GM12878 (cell line): Measurements from ENCODE around the gene DCAF4. TPM values are rescaled to one million over a fixed set of nuclear protein-coding genes. Genes with fewer than 3 reads are reported as not detected.

Source experiments
- ATF7 ChIP-seq: fragments of 450-650 bp; IDR thresholded peaks from 2 replicates; pipeline ENCODE4 v1.6.1; 2016; ENCODE audit warnings: low read depth, mild to moderate bottlenecking
- BACH1 ChIP-seq: fragments of 450-650 bp; IDR thresholded peaks from 2 replicates; pipeline ENCODE4 v1.6.1; 2017; ENCODE audit warnings: mild to moderate bottlenecking, borderline replicate concordance
- BHLHE40 ChIP-seq, 2 experiments: fragments of 450-650 bp in 1 of 2; IDR thresholded peaks; 2 replicates each; pipeline ENCODE4 v1.6.1; 2011 to 2017; ENCODE audit warnings: low read depth in 2 of 2, borderline replicate concordance in 1 of 2, improper control_type of control experiment in 1 of 2, low read length in 1 of 2, mild to moderate bottlenecking in 1 of 2
- CREM ChIP-seq: IDR thresholded peaks from 2 replicates; pipeline ENCODE4 v1.6.1; 2014; ENCODE audit warnings: antibody characterized with exemption, low read depth
- ESRRA ChIP-seq: IDR thresholded peaks from 2 replicates; pipeline ENCODE4 v1.6.1; 2012; ENCODE audit warnings: mild to moderate bottlenecking, low read length, improper control_type of control experiment
- EZH2 ChIP-seq: IDR thresholded peaks from 2 replicates; pipeline ENCODE4 v1.6.1; 2012; ENCODE audit warnings: low read depth, mild to moderate bottlenecking, control low read depth, inconsistent platforms, low read length, borderline replicate concordance; ENCODE audit not compliant: control insufficient read depth
- MEF2B ChIP-seq: fragments of 450-650 bp; IDR thresholded peaks from 2 replicates; pipeline ENCODE4 v1.6.1; 2018; ENCODE audit warnings: mild to moderate bottlenecking, moderate library complexity; ENCODE audit not compliant: partially characterized antibody, poor library complexity, severe bottlenecking
- NR2C1 ChIP-seq: fragments of 450-650 bp; IDR thresholded peaks from 2 replicates; pipeline ENCODE4 v1.6.1; 2017; ENCODE audit warnings: antibody characterized with exemption, mild to moderate bottlenecking, moderate library complexity
- NR2F1 ChIP-seq: fragments of 450-650 bp; conservative IDR thresholded peaks from 2 replicates; pipeline ENCODE4 v1.6.1; 2017; ENCODE audit warnings: mild to moderate bottlenecking
- POLR2A ChIP-seq: IDR thresholded peaks from 2 replicates; pipeline ENCODE4 v1.6.1; 2011; ENCODE audit warnings: low read depth, mild to moderate bottlenecking, low read length
- RFX5 ChIP-seq: IDR thresholded peaks from 2 replicates; pipeline ENCODE4 v1.6.1; 2011; ENCODE audit warnings: low read depth, low read length, improper control_type of control experiment
- SP1 ChIP-seq: IDR thresholded peaks from one replicate; pipeline ENCODE4 v1.6.1; 2011; ENCODE audit warnings: low read depth, low read length
- SRF ChIP-seq, 2 experiments: IDR thresholded peaks; 2 replicates each; pipeline ENCODE4 v1.6.1; 2011; ENCODE audit warnings: low read depth in 2 of 2, low read length in 2 of 2, mild to moderate bottlenecking in 1 of 2, moderate library complexity in 1 of 2
- STAT3 ChIP-seq: IDR thresholded peaks from 2 replicates; pipeline ENCODE4 v1.6.1; 2011; ENCODE audit warnings: low read depth, low read length, improper control_type of control experiment
- TCF12 ChIP-seq: IDR thresholded peaks from 2 replicates; pipeline ENCODE4 v1.6.1; 2011; ENCODE audit warnings: low read depth, mild to moderate bottlenecking, low read length
- ZNF207 ChIP-seq: fragments of 450-650 bp; IDR thresholded peaks from 2 replicates; pipeline ENCODE4 v1.6.1; 2014; ENCODE audit warnings: antibody characterized with exemption, mild to moderate bottlenecking, borderline replicate concordance
- ZNF217 ChIP-seq: fragments of 450-650 bp; IDR thresholded peaks from 2 replicates; pipeline ENCODE4 v1.6.1; 2017; ENCODE audit warnings: antibody characterized with exemption, mild to moderate bottlenecking
- ZNF274 ChIP-seq: IDR thresholded peaks from one replicate; pipeline ENCODE4 v1.8.0; 2011; ENCODE audit not compliant: insufficient read length, insufficient read depth
- ZNF622 ChIP-seq: fragments of 450-650 bp; IDR thresholded peaks from 2 replicates; pipeline ENCODE4 v1.6.1; 2017; ENCODE audit warnings: mild to moderate bottlenecking, inconsistent platforms
- polyA plus RNA-seq, 11 experiments: library from polyadenylated mRNA; depleted of rRNA in 4 of 11; unstranded in 6 of 11; stranded (reverse) in 5 of 11; fragments of >200 nt; fragmentation: Nextera tagmentation in 4 of 11; fragmentation: Illumina TruSeq in 1 of 11; extraction: Ambion mirVana in 4 of 11; extraction: Trizol in 1 of 11; gene quantifications; 1 replicate in 1 of 11; 2 replicates in 10 of 11; pipeline versions ENCODE4 v1.2.1 to v1.2.3, GENCODE V29; 2011 to 2016; ENCODE audit warnings: inconsistent platforms in 2 of 11, missing spikeins in 2 of 11, low read depth in 1 of 11
- total RNA-seq, 4 experiments: library from RNA; depleted of rRNA in 3 of 4; stranded (reverse); fragments of >200 nt in 3 of 4; fragmentation: Illumina TruSeq in 1 of 4; extraction: Trizol in 1 of 4; gene quantifications; 2 replicates each; pipeline versions ENCODE4 v1.2.1 to v1.2.3, GENCODE V29; 2013 to 2021
- TF ChIP-seq, protein P1 (sequence below): fragments of 450-650 bp; IDR thresholded peaks from 2 replicates; pipeline ENCODE4 v1.6.1; 2017; ENCODE audit warnings: mild to moderate bottlenecking, moderate library complexity
- TF ChIP-seq, protein P2 (sequence below): fragments of 450-650 bp; IDR thresholded peaks from 2 replicates; pipeline ENCODE4 v1.6.1; 2016; ENCODE audit warnings: mild to moderate bottlenecking, moderate library complexity, borderline replicate concordance
- TF ChIP-seq, protein P3 (sequence below): fragments of 450-650 bp; IDR thresholded peaks from 2 replicates; pipeline ENCODE4 v1.6.1; 2014; ENCODE audit warnings: mild to moderate bottlenecking

DCAF4 gene
- total and polyA plus RNA-seq, 10 of the 15 experiments (the other 5 are each of a cell fraction or from before 2014, with no cell fraction given) = 2.6 to 51.1 (median 21.0) TPM

DNA sequence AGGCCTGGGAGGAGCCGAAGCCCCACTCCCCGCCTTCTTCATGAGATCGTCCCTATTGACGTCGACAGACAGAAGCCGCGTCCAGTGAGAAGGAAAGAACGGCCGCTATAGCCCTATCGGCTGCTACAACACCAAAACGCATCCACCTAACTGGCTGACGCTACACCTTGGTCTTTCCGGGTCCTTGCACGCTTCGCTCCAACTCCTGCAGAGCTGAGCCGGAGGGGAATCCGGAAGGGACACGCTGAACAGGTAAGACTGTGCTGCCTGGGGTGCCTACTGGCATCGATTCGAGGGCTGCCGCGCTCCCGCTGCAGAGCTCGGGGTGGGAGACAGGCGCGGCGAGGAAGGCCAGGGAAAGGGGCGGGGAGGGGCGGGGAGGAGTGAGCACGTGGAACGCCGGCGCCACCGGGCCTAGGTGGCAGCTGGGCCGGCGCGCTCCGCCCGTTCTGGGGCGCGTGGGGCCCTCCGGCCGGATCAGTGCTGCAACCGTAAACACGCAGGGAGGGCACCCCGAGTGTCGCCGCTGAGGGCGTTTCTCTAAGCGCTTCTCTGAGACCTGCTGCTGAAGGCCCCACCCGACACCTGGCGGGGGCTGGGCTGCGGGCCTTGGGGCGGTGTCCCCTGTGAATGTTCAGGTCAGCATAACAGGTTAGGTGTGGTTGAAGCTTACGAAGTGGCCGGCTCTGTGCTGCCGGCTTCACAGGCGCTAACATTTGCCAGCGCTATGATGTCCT lies at the start of gene DCAF4 (continued):
- TF ChIP-seq SP1 = peak; percentile 97
- TF ChIP-seq, protein P1, sequence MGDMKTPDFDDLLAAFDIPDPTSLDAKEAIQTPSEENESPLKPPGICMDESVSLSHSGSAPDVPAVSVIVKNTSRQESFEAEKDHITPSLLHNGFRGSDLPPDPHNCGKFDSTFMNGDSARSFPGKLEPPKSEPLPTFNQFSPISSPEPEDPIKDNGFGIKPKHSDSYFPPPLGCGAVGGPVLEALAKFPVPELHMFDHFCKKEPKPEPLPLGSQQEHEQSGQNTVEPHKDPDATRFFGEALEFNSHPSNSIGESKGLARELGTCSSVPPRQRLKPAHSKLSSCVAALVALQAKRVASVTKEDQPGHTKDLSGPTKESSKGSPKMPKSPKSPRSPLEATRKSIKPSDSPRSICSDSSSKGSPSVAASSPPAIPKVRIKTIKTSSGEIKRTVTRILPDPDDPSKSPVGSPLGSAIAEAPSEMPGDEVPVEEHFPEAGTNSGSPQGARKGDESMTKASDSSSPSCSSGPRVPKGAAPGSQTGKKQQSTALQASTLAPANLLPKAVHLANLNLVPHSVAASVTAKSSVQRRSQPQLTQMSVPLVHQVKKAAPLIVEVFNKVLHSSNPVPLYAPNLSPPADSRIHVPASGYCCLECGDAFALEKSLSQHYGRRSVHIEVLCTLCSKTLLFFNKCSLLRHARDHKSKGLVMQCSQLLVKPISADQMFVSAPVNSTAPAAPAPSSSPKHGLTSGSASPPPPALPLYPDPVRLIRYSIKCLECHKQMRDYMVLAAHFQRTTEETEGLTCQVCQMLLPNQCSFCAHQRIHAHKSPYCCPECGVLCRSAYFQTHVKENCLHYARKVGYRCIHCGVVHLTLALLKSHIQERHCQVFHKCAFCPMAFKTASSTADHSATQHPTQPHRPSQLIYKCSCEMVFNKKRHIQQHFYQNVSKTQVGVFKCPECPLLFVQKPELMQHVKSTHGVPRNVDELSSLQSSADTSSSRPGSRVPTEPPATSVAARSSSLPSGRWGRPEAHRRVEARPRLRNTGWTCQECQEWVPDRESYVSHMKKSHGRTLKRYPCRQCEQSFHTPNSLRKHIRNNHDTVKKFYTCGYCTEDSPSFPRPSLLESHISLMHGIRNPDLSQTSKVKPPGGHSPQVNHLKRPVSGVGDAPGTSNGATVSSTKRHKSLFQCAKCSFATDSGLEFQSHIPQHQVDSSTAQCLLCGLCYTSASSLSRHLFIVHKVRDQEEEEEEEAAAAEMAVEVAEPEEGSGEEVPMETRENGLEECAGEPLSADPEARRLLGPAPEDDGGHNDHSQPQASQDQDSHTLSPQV = no peak
- no peak for TF ChIP-seq ZNF207
- TF ChIP-seq ZNF274 = no peak
- TF ChIP-seq ATF7 = peak; percentile 22; the same call in 1 of the 2 replicates
- TF ChIP-seq EZH2 = no peak
- TF ChIP-seq, protein P2, sequence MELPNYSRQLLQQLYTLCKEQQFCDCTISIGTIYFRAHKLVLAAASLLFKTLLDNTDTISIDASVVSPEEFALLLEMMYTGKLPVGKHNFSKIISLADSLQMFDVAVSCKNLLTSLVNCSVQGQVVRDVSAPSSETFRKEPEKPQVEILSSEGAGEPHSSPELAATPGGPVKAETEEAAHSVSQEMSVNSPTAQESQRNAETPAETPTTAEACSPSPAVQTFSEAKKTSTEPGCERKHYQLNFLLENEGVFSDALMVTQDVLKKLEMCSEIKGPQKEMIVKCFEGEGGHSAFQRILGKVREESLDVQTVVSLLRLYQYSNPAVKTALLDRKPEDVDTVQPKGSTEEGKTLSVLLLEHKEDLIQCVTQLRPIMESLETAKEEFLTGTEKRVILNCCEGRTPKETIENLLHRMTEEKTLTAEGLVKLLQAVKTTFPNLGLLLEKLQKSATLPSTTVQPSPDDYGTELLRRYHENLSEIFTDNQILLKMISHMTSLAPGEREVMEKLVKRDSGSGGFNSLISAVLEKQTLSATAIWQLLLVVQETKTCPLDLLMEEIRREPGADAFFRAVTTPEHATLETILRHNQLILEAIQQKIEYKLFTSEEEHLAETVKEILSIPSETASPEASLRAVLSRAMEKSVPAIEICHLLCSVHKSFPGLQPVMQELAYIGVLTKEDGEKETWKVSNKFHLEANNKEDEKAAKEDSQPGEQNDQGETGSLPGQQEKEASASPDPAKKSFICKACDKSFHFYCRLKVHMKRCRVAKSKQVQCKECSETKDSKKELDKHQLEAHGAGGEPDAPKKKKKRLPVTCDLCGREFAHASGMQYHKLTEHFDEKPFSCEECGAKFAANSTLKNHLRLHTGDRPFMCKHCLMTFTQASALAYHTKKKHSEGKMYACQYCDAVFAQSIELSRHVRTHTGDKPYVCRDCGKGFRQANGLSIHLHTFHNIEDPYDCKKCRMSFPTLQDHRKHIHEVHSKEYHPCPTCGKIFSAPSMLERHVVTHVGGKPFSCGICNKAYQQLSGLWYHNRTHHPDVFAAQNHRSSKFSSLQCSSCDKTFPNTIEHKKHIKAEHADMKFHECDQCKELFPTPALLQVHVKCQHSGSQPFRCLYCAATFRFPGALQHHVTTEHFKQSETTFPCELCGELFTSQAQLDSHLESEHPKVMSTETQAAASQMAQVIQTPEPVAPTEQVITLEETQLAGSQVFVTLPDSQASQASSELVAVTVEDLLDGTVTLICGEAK = peak; percentile 47; the same call in 1 of the 2 replicates
- 0 out of 2 replicates have a peak, but pooled peaks have one; percentile 37 for TF ChIP-seq TCF12
- TF ChIP-seq MEF2B = no peak
- TF ChIP-seq, protein P3, sequence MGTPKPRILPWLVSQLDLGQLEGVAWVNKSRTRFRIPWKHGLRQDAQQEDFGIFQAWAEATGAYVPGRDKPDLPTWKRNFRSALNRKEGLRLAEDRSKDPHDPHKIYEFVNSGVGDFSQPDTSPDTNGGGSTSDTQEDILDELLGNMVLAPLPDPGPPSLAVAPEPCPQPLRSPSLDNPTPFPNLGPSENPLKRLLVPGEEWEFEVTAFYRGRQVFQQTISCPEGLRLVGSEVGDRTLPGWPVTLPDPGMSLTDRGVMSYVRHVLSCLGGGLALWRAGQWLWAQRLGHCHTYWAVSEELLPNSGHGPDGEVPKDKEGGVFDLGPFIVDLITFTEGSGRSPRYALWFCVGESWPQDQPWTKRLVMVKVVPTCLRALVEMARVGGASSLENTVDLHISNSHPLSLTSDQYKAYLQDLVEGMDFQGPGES = peak; percentile 82
- TF ChIP-seq BACH1 = 0 out of 2 replicates have a peak, but pooled peaks have one; percentile 50
- TF ChIP-seq RFX5 = 0 out of 2 replicates have a peak, but pooled peaks have one; percentile 33
- TF ChIP-seq NR2F1 = 0 out of 2 replicates have a peak, but pooled peaks have one; percentile 38
- TF ChIP-seq ZNF217 = no peak
- TF ChIP-seq POLR2A = peak; percentile 73
- peak; percentile 75 for TF ChIP-seq CREM
- TF ChIP-seq ZNF622 = no peak
- no peak for TF ChIP-seq STAT3
- TF ChIP-seq NR2C1 = no peak
- TF ChIP-seq ESRRA = no peak
- 0 out of 4 replicates have a peak, but pooled peaks have one; percentile 8 to 27 for TF ChIP-seq SRF (IDR thresholded peaks at IDR 0.05; ENCODE audit: low read depth in 2 of 2, low read length in 2 of 2)
- TF ChIP-seq BHLHE40 (IDR thresholded peaks at IDR 0.05; ENCODE audit: borderline replicate concordance in 1 of 2, low read depth in 2 of 2, low read length in 1 of 2) = peak; percentile 43 to 73; a peak in 3 of 4 replicates
